NT2/D1 (cell line): ENCODE results near the gene CAV2.

Experiments used
- SUZ12 ChIP-seq: IDR thresholded peaks from 2 replicates; pipeline ENCODE4 v1.6.1; 2011; ENCODE audit not compliant: insufficient read length, insufficient read depth; ENCODE audit errors: extremely low read depth
- YY1 ChIP-seq: IDR thresholded peaks from 2 replicates; pipeline ENCODE4 v1.6.1; 2011; ENCODE audit not compliant: insufficient read length, insufficient read depth
- ZNF274 ChIP-seq: IDR thresholded peaks from 2 replicates; pipeline ENCODE4 v1.6.1; 2011; ENCODE audit warnings: mild to moderate bottlenecking, low read depth, low read length

DNA sequence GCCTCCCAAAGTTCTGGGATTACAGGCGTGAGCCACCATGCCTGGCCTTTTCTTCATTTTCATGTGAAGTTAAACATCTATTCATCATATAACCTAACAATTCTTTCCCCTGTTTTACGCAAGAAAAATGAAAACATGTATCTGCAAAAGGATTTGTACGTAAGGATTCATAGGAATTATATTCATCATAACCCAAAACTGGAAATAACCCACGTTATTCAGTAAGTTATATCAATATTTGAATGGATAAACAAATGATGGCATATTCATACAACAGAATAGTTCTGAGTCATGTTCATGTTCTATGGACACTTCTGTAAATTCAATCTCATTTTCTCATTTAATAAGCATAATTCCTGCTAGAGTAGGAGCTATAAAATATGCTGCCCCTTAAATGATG lies 35.2 kb upstream of the CAV2 start:
- no peak for TF ChIP-seq ZNF274
- TF ChIP-seq YY1 = no peak
- no peak for TF ChIP-seq SUZ12
